ENCODE data around the gene KANK4.

DNA sequence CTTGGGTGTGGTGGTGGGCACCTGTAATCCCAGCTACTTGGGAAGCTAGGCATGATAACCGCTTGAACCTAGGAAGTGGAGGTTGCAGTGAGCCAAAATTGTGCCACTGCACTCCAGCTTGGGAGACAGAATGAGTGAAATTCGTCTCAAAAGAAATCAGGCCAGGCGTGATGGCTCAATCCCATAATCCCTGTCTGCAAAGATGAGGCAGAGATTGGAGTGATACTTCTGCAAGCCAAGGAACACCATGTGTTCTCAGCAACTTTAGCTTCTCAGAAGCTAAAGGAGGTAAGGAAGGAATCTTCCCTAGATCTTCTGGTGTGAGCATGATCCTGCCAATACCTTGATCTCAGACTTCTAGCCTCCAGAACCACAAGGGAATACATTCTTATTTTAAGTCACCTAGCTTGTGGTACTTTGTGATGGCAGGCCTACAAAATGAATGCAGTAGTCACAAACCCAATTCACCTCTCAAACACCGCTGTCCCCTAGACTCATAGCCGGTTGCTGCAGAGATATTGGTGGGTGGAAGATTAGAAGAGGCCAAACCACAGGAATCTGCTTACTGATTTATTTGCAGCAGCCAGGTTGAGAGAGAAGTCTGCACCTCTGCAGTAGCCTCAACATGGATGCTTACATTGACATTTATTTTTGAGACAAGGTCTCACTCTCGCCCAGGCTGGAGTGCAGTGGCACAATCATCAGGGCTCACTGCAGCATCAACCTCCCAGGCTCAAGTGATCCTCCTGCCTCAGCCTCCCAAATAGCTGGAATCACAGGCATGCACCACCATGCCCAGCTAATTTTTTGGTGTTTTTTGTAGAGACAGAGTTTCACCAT, 105.9 kb downstream of the KANK4 start:
- TF ChIP-seq CTCF (IDR thresholded peaks at IDR 0.05) (no peak), EZH2 (IDR thresholded peaks at IDR 0.05; ENCODE audit: borderline replicate concordance, insufficient read depth, low read depth, low read length, poor library complexity, severe bottlenecking) (no peak)

Measured in B cell (primary cell).